HG03575 (cell line): ENCODE measurements around the gene B4GALNT2.

ENCODE experiments used
- ATAC-seq: cut with Tn5 transposase; IDR thresholded peaks from one replicate; pipeline ENCODE4 v1.9.1; 2021; ENCODE audit not compliant: unreplicated experiment, insufficient number of reproducible peaks, low FRiP score; ENCODE audit errors: extremely low read depth

B4GALNT2 gene

GRCh38 chr17:49224198-49224996 lies 91.8 kb downstream of the B4GALNT2 start:
- no peak for ATAC-seq

- ATAC-seq: no peak
Observed at GRCh38 chr17:49224997-49225337, 92.4 kb downstream of the B4GALNT2 start.

GRCh38 chr17:49225554-49226236 lies 93.1 kb downstream of the B4GALNT2 start:
- no peak for ATAC-seq
